H1 (cell line): ENCODE measurements around the gene OSBPL2. TPM values are rescaled to one million over a fixed set of nuclear protein-coding genes. Genes with fewer than 3 reads are reported as not detected.

ENCODE experiments used
- CHD7 ChIP-seq: fragments of 300-600 bp; sonication (generic); IDR thresholded peaks from 2 replicates; pipeline ENCODE4 v1.7.1; 2012; ENCODE audit warnings: low read length, moderate library complexity, mild to moderate bottlenecking, inconsistent platforms; ENCODE audit not compliant: insufficient replicate concordance
- polyA plus RNA-seq, 7 experiments: library from polyadenylated mRNA; depleted of rRNA in 3 of 7; stranded (reverse) in 5 of 7; unstranded in 2 of 7; fragments of >200 nt in 5 of 7; fragments of 200-250 nt in 2 of 7; gene quantifications; 1 replicate in 5 of 7; 2 replicates in 1 of 7; 4 replicates in 1 of 7; pipeline versions ENCODE4 v1.2.1 to v1.2.3, GENCODE V29; 2011 to 2013; ENCODE audit warnings: missing spikeins in 2 of 7, mixed read lengths in 2 of 7
- total RNA-seq: library from RNA; stranded (reverse); fragmentation: NEBNext Ultra II Directional; extraction: Animal tissue kit (Norgen Biotek cat#: 25700); gene quantifications from 2 replicates; pipeline ENCODE4 v1.2.1, GENCODE V29; 2021

The OSBPL2 gene
- total and polyA plus RNA-seq, 2 of the 8 experiments (the other 6 are each of a cell fraction or from before 2014, with no cell fraction given), result 11.7 to 42.4 TPM

- no peak for TF ChIP-seq CHD7
Measured at GRCh38 chr20:62259294-62259565, 20.9 kb downstream of the OSBPL2 start (continued).
